ENCODE measurements around the gene SFT2D1.

DNA sequence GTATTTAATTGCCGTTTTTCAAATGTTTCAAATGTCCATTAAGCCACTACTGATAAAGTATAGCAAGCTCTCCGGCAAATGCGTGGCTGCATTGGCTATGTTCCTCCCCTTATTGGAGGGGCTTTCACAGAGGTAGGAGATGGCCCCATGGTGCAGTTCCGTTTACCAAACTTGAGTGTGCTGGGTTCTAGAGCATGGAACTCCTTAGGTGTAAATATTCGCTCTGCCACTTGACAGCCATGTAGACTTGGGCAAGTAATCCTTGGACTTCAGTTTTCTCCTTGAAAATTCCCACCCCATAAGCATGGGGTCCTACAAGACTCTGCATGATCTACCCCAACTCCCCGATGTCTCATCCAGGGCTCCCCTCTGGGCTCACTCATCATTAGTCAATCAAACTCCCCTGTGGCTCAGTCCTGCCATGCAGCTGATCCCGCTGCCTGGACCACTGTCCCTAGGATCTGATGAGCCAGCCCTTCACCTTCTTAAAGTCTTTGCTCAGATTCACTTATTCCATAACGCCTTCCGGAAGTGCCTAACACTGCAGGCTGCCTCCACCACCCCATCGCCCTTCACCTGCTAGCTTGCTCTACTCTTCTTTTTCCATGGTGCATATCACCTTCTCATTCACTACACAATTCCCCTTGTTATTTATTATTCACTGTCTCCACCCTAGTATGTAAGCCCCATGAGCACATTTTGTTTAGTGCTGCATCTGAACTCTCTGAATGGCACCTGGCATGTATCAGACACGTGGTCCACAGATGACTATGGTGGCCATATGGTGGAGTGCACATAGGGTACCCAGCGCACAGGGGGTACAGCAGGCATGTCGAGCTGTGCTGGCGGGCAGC, 52.9 kb downstream of the SFT2D1 start:
- TF ChIP-seq YY1 (IDR thresholded peaks at IDR 0.05; ENCODE audit: insufficient read depth, insufficient read length), result no peak
- no peak for TF ChIP-seq SUZ12 (IDR thresholded peaks at IDR 0.05; ENCODE audit: extremely low read depth, insufficient read depth, insufficient read length)
